PC-9 (cell line): ENCODE results near the gene ARHGAP26. TPM values are rescaled to one million over a fixed set of nuclear protein-coding genes. Genes with fewer than 3 reads are reported as not detected.

ENCODE experiments used
- BruUV-seq: library from RNA; stranded (reverse); fragments of 400-500 nt; replicated peaks from 2 replicates; lab custom pipeline; 2021; lab: Mats Ljungman, UMichigan
- CTCF ChIA-PET: fragments of 300-600 bp; sonication (Branson Sonifier 250); formaldehyde crosslinking; loops from one replicate; lab custom pipeline; 2022; ENCODE audit warnings: antibody characterized with exemption; lab: Charles Lee
- POLR2A ChIA-PET: fragments of 300-600 bp; sonication (Branson Sonifier 250); formaldehyde crosslinking; loops from one replicate; lab custom pipeline; 2022; ENCODE audit warnings: antibody characterized with exemption; ENCODE audit not compliant: unreplicated experiment; lab: Charles Lee
- DNase-seq, 2 experiments: peaks; one replicate each; pipeline versions ENCODE4 v3.0.0 to v3.0.0-alpha.2; 2015 to 2022; ENCODE audit warnings: mixed read lengths in 1 of 2
- H2AFZ ChIP-seq: fragments of 200-600 bp; sonication (generic); 2 replicates; pipeline ENCODE4 v1.8.1; 2017; ENCODE audit warnings: antibody characterized with exemption
- H3F3A ChIP-seq: fragments of 200-600 bp; sonication (generic); 2 replicates; pipeline ENCODE4 v1.8.1; 2017; ENCODE audit warnings: antibody characterized with exemption, mild to moderate bottlenecking, low read depth; ENCODE audit not compliant: insufficient read depth
- H3K27ac ChIP-seq: fragments of 200-600 bp; sonication (generic); 2 replicates; pipeline ENCODE4 v1.6.1; 2016; ENCODE audit warnings: mixed run types
- H3K27me3 ChIP-seq: fragments of 200-600 bp; sonication (generic); 2 replicates; pipeline ENCODE4 v1.6.1; 2016; ENCODE audit warnings: low read depth, mixed run types; ENCODE audit not compliant: insufficient read depth
- H3K36me3 ChIP-seq: fragments of 200-600 bp; sonication (generic); 2 replicates; pipeline ENCODE4 v1.6.1; 2016; ENCODE audit warnings: low read depth, mixed run types
- H3K4me1 ChIP-seq: fragments of 200-600 bp; sonication (generic); replicated peaks from 2 replicates; pipeline ENCODE4 v1.6.1; 2016; ENCODE audit warnings: mixed run types; ENCODE audit not compliant: insufficient read depth
- H3K4me2 ChIP-seq: fragments of 200-600 bp; sonication (generic); 2 replicates; pipeline ENCODE4 v1.6.1; 2017; ENCODE audit warnings: mixed run types
- H3K4me3 ChIP-seq: fragments of 200-600 bp; sonication (generic); 2 replicates; pipeline ENCODE4 v1.6.1; 2016; ENCODE audit warnings: mixed run types
- H3K79me2 ChIP-seq: fragments of 200-600 bp; sonication (generic); 2 replicates; pipeline ENCODE4 v1.6.1; 2017; ENCODE audit warnings: low read depth, mixed run types
- H3K9me2 ChIP-seq: fragments of 200-600 bp; sonication (generic); 2 replicates; pipeline ENCODE4 v1.8.1; 2017; ENCODE audit warnings: mild to moderate bottlenecking; ENCODE audit not compliant: insufficient read depth
- H3K9me3 ChIP-seq: fragments of 200-600 bp; sonication (generic); 2 replicates; pipeline ENCODE4 v1.8.1; 2016; ENCODE audit warnings: low read depth; ENCODE audit not compliant: insufficient read depth
- H4K20me1 ChIP-seq: fragments of 200-600 bp; sonication (generic); 2 replicates; pipeline ENCODE4 v1.8.1; 2017; ENCODE audit not compliant: insufficient read depth
- EZH2 ChIP-seq: fragments of 200-600 bp; sonication (generic); IDR thresholded peaks from 2 replicates; pipeline ENCODE4 v1.8.0; 2017; ENCODE audit warnings: antibody characterized with exemption, low read depth
- intact Hi-C: fragments of 100-400 bp; cut with micrococcal nuclease; formaldehyde crosslinking; loops from one replicate; pipeline ENCODE4 v1.10.0; 2022; ENCODE audit not compliant: unreplicated experiment
- total RNA-seq: library from RNA; stranded (reverse); gene quantifications from 2 replicates; pipeline ENCODE4 v1.2.3, GENCODE V29; 2021
- TF ChIP-seq, protein P1 (sequence below): fragments of 200-600 bp; sonication (generic); conservative IDR thresholded peaks from 2 replicates; pipeline ENCODE4 v1.6.1; 2017; ENCODE audit warnings: mixed run types, antibody characterized with exemption, mild to moderate bottlenecking, moderate library complexity

ARHGAP26 gene
- total RNA-seq, 1 experiment from 2014 or later: 29.7 TPM

DNA sequence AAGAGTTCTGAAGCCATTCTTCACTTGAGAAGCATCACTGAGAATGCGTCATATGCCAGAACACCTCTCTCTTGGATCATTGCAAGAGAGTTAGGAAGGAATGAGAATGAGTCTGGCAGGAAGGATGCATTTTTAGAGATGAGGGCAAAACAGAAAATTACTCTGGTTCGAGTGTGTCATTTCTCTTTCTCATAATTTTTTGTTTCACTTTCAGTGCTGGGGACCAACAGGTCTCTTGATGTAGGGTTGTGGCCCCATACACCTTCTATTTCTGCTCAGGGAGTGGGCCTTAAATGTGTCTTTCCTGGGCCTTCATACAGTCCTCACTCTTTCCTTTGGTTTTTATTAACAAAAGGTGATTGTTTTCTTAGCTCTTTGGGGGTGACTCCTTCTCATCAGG is 330.9 kb downstream of the ARHGAP26 start:
- no peaks in the 10 kb centered on the region for H3K9me3 ChIP-seq
- H2AFZ ChIP-seq: no peak overlapping the region
- H3K4me1 ChIP-seq: no peaks in the 10 kb centered on the region
- no peak for DNase-seq
- H3F3A ChIP-seq: peaks cover 8% of the 10 kb centered on the region; the same call in 1 of the 2 replicates
- H3K27ac ChIP-seq: no peak overlapping the region
- no peak overlapping the region for H3K4me2 ChIP-seq
- H3K27me3 ChIP-seq: no peaks in the 10 kb centered on the region
- no peak for TF ChIP-seq EZH2
- TF ChIP-seq, protein P1, sequence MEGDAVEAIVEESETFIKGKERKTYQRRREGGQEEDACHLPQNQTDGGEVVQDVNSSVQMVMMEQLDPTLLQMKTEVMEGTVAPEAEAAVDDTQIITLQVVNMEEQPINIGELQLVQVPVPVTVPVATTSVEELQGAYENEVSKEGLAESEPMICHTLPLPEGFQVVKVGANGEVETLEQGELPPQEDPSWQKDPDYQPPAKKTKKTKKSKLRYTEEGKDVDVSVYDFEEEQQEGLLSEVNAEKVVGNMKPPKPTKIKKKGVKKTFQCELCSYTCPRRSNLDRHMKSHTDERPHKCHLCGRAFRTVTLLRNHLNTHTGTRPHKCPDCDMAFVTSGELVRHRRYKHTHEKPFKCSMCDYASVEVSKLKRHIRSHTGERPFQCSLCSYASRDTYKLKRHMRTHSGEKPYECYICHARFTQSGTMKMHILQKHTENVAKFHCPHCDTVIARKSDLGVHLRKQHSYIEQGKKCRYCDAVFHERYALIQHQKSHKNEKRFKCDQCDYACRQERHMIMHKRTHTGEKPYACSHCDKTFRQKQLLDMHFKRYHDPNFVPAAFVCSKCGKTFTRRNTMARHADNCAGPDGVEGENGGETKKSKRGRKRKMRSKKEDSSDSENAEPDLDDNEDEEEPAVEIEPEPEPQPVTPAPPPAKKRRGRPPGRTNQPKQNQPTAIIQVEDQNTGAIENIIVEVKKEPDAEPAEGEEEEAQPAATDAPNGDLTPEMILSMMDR: no peak
- H3K4me3 ChIP-seq: no peak overlapping the region
- CTCF ChIA-PET: interaction anchor here (0.6 to 0.7 kb wide), 2 partner anchors 108 to 388 kb away, joined by 3 to 6 read pairs; no protein-coding TSS in a partner anchor
- H3K79me2 ChIP-seq: no peaks in the 10 kb centered on the region
- POLR2A ChIA-PET: no interaction called here
- BruUV-seq: no TSS peak
- no peaks in the 10 kb centered on the region for H3K36me3 ChIP-seq
- no peaks in the 10 kb centered on the region for H3K9me2 ChIP-seq
- intact Hi-C loops: no loop called here
- H4K20me1 ChIP-seq: no peaks in the 10 kb centered on the region

DNA sequence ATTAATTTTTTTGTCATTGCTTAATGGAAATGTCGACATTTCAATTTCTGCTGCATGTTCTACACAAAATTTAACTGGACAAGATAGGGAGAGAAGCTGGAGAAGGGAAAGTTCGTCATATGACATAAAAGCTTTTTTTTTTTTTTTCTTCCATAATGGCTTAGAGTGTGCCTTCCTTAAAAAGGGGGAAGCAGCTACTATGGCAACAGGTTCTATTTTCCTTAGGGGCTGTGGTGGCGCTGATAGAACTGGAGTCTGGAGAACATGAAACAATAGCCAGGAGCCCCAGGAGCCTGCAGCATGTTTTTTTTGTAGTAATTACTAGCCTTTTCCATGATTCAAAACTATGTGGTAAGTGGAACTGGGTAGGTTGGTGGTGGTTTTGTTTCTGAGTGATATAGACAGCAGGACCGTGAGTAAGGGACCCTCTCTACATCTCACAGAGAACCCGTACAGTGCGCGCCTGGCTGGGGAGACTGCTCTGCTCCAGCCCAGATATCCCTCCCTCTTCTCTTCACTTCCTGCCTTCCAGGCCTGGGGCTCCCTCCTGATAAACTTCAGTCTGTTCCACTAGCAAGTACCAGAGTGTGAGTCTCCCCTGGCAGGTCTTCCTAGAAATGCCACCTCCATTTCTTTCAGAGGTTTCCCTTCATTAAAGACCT is 331.7 kb downstream of the ARHGAP26 start:
- no peak for DNase-seq
- H3K4me1 ChIP-seq: no peaks in the 10 kb centered on the region
- H3K79me2 ChIP-seq: no peaks in the 10 kb centered on the region
- no peaks in the 10 kb centered on the region for H3K36me3 ChIP-seq
- H3K4me2 ChIP-seq: no peak overlapping the region
- H3F3A ChIP-seq: peaks cover 8% of the 10 kb centered on the region; the same call in 1 of the 2 replicates
- intact Hi-C loops: no loop called here
- no peak overlapping the region for H2AFZ ChIP-seq
- no peaks in the 10 kb centered on the region for H3K9me3 ChIP-seq
- POLR2A ChIA-PET: no interaction called here
- CTCF ChIA-PET: interaction anchor here (0.6 kb wide), 1 partner anchor 107 kb away, joined by 6 read pairs; no protein-coding TSS in a partner anchor
- no peak for TF ChIP-seq EZH2
- TF ChIP-seq, protein P1: no peak
- no TSS peak for BruUV-seq
- no peaks in the 10 kb centered on the region for H3K27me3 ChIP-seq
- H3K9me2 ChIP-seq: no peaks in the 10 kb centered on the region
- no peak overlapping the region for H3K4me3 ChIP-seq
- H4K20me1 ChIP-seq: no peaks in the 10 kb centered on the region
- H3K27ac ChIP-seq: no peak overlapping the region

DNA sequence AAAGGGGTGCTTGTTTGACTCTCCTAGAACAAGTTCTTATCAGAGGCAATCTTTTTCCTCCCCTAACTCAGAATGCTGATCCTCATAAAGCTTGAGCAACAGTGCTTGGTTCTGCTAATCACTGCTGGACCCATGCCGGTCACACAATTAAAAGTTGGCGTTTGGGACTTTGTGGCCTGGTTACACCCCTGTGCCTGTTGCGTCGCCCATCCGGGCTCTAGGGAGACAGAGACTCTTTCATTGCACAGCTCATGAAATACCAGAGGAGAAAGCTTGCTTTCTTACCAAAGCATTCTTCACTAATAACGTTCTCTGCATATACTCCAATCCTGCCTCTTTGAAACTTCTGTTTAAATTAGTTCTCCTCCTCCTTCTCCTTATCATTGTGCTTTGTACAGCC is 332.2 kb downstream of the ARHGAP26 start:
- Histone ChIP-seq H3K9me3 (no peaks in the 10 kb centered on the region), H3K36me3 (no peaks in the 10 kb centered on the region), H3F3A (peaks cover 8% of the 10 kb centered on the region; the same call in 1 of the 2 replicates), H3K9me2 (no peaks in the 10 kb centered on the region), H4K20me1 (no peaks in the 10 kb centered on the region), H3K79me2 (no peaks in the 10 kb centered on the region), H3K27ac (no peak overlapping the region), H3K4me1 (no peaks in the 10 kb centered on the region), H3K4me2 (no peak overlapping the region), H3K27me3 (no peaks in the 10 kb centered on the region), H3K4me3 (no peak overlapping the region), H2AFZ (no peak overlapping the region)
- intact Hi-C loops: no loop called here
- no peak for TF ChIP-seq EZH2
- TF ChIP-seq, protein P1: no peak
- no TSS peak for BruUV-seq
- POLR2A ChIA-PET: no interaction called here
- CTCF ChIA-PET: no interaction called here
- no peak for DNase-seq
